ENCODE measurements around the gene LRSAM1.
"Not testable (repeated sequence)": the region's sequence is repeated elsewhere in the genome, so short reads cannot be mapped to it uniquely, and the experiment has no call there.

LRSAM1 gene

DNA sequence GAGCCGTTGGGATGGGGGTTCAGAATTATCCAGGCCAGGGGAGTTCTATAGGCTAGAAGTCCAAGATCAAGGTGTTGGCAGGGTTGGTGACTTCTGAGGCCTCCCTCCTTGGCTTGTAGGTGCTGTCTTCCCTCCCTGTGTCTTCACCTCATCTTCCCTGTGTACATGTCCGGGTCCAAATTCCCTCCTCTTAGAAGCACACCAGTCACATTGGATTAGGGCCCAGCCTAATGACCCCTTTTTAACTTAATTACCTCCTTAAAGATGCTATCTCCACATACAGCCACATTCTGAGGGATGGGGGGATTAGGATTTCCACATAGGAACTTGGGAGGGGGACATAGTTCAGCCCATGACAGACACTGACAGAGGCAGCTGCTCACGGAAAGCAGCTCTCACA is 12.1 kb downstream of the LRSAM1 start:
- DNase-seq: no peak

- DNase-seq: no peak
Measured at GRCh38 chr9:127463911-127464310, 12.6 kb downstream of the LRSAM1 start.

GRCh38 chr9:127466407-127466917 is 15.2 kb downstream of the LRSAM1 start:
- DNase-seq: not testable (repeated sequence)

GRCh38 chr9:127467621-127468020 is 16.3 kb downstream of the LRSAM1 start:
- no peak for DNase-seq

DNA sequence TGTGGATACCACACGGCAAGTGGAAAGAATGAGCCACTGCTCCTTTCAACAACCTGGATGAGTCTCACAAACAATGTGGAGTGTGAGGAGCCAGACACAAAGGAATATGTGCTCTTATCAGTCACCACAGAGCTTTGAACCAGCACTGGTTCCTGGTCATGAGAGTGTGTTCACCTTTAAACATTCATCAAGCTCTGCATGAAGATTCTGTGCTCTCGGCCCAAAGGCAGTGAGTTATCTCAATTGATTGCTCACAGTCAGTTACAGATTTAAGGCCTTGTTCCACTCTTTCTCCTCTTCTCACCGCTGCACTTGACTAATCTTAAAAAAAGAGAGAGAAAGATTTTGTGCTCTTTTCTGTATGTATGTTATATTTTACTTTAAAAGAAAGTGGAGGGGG is 19.4 kb downstream of the LRSAM1 start:
- no peak for DNase-seq

- DNase-seq: no peak
Measured at GRCh38 chr9:127473501-127473900, 22.2 kb downstream of the LRSAM1 start.

DNA sequence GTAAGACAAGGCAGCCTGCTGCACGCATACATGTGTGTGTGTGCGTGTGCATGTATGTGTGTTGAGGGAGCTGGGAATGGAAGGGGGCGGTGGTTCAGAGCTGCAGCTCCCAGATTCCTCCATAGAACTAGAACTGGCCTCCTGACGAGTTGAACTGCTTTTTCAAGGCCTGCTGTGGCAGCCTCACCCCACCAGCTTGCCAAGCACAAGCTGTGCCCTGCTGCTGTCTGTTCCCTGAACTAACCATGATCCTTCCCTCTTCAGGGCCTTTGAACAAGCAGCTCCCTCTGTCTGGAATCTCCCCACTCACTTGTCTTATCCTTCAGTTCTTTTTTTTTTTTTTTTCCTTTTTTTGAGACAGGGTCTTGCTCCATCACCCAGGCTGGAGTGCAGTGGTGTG is 22.6 kb downstream of the LRSAM1 start:
- no peak for DNase-seq

DNA sequence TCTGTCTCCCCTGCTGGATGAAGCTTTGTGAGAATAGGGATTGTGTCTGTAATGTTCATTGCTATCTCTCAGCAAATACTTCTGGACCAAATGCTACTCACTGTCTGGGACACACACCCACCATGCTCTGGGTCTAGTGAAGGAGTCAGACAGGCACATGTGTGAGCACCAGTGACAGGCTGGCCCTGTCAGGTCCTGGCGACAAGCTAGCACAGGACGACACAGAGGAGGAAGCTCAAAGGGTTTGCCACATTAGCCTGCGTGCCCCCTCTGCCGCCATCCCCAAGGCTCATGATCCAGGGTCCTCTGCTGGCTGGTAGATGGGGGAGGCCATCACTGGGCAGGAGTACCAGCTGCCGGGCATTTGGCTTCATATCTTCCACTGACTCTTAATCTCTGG is 23.3 kb downstream of the LRSAM1 start:
- DNase-seq: no peak

DNA sequence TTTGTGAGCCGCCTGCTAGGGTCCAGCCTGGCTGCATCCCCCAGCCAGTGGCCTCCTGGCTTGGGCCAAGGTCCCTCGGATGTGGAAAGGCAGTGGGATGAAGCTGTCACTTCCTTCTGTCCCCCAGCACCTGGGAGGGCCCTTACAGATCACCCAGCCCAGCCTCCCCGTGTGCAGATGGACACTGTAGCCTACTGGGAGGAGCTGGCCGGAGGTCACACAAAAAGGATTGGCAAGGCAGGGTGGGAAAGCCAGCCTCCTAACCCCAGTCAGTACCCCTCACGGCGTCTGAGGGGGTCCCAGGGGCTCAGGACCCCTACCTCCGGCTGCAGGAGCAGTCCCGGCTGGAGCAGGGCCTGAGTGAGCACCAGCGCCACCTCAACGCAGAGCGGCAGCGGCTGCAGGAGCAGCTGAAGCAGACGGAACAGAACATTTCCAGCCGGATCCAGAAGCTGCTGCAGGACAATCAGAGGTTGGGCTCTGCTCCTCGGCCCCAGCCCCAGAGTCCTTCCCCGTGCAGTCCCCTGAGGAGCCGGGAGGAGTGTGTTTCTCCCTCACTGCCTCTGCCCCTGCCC is 28.3 kb downstream of the LRSAM1 start:
- DNase-seq: no peak

GRCh38 chr9:127482662-127483061 is 31.4 kb downstream of the LRSAM1 start:
- no peak for DNase-seq

- no peak for DNase-seq
Measured at GRCh38 chr9:127485995-127486394, 34.7 kb downstream of the LRSAM1 start.

GRCh38 chr9:127488946-127489345 is 37.6 kb downstream of the LRSAM1 start:
- DNase-seq: no peak

DNA sequence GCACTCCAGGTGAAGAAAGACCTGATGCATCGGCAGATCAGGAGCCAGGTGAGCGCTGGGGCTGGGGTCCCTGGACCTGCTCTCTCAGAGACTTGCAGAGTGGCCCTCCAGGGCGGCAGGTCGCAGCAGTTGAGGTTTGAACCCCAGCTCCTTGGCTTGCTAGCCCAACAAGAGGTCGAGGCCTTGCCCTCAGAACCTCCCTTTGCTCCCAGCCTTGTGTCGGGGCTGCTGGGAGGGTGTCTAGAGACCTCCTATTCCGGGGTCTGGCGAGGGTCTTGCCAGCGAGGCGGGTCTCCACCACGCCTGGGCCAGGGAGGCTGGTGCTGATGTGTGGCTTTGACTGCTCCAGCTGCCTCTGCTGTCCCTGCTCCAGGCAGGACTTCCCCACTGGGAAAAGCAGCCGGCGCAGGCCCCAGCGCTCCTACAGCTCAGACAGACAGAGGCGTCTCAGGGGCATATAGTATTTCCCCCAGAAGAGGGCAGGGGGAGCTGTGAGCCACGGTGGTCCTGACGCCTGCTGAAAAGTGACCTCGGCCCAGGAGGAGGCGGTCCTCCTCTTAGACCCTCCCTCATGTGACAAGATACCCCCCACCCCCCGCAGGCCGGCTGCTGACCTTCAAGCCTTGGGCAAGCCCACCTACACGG is 38.3 kb downstream of the LRSAM1 start:
- no peak for DNase-seq

DNA sequence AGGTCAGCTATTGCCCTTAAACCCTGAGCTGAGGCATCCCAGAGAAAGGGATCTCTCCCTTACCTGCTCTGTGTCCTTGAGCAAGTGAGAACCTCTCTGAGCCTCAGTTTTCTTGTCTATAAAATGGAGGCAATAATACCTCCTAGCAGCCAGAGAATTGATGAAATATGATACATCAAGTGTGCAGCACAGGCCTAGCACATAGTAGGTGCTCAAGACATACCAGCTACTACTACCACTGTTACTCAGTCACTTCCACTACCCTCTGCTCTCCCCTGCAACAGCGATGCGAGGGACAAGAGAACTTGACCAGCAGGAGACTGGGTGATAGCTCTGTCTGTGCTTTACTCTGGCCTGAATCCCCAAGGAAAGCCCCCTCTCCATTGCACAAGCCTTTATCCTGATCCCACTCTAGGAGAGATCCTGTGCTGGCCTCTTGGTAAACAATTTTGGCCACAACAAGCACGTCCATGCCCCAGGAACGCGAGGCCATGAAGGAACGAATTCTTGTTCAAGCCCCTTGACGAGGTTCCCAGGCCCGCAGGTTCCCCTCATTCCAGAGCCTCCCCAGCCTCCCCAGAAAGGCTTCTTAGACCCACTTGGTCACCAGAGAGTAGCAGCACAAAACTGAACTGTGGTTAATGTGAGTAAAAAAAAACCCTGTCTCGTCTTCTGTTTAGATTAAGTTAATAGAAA is 39.4 kb downstream of the LRSAM1 start:
- DNase-seq: no peak

- no peak for DNase-seq
Measured at GRCh38 chr9:127491516-127491915, 40.2 kb downstream of the LRSAM1 start.

DNA sequence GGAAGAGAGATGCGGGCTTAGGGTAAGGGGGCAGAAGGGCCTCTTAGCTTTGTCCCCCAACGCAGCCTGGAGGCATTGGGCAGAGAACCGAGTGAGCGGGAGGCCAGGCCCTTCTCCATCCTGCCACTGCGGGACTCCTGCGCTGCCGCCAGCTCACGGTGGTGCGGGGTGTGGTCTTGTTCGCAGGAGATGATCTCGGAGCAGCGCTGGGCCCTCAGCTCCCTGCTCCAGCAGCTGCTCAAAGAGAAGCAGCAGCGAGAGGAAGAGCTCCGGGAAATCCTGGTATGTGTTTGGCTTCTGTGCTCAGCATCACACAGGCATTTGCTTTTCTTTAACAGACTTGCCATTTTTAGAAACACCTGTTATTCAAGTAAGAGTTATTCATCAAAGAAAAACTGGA is 41.3 kb downstream of the LRSAM1 start:
- DNase-seq: no peak

DNA sequence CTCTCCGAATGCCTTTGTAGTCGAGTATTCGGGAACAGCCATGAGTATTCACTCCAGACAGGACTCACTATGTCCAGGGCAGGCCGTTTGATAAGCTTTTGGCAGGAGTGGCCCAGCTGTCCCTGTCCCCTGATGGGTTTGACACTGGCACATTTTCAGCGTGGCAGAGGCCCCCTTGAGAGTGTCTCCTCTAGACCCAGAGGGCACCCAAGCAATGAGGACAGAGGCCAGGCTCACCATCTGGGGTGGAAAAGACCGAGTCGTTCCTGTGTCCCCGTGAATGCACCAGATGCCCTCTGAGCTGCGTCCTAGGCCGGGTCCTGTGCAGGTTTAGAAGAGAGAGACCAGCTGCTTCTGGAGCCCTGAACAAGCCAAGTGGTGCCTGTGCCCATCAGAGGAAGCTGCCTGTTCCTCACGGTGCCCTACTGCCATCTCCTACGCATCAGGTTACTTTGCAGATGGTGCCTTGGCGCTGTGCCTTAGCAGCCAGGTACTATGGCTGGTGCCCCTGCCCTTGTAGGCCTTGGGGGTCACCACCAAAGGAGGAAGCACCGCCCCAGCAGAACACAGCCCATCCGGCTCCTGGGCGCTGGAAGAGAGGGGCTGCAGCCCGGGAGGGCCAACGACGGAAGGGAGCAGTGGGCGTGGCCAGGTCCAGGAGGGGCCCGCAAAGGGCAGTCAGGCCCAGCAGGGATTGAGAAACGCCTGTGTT is 42.4 kb downstream of the LRSAM1 start:
- DNase-seq: no peak

GRCh38 chr9:127494304-127494702 is 43.0 kb downstream of the LRSAM1 start:
- no peak for DNase-seq

- no peak for DNase-seq
Measured at GRCh38 chr9:127495884-127496555, 44.7 kb downstream of the LRSAM1 start.

GRCh38 chr9:127496974-127497373 is 45.7 kb downstream of the LRSAM1 start:
- no peak for DNase-seq

GRCh38 chr9:127497656-127498290 is 46.5 kb downstream of the LRSAM1 start:
- no peak for DNase-seq

DNA sequence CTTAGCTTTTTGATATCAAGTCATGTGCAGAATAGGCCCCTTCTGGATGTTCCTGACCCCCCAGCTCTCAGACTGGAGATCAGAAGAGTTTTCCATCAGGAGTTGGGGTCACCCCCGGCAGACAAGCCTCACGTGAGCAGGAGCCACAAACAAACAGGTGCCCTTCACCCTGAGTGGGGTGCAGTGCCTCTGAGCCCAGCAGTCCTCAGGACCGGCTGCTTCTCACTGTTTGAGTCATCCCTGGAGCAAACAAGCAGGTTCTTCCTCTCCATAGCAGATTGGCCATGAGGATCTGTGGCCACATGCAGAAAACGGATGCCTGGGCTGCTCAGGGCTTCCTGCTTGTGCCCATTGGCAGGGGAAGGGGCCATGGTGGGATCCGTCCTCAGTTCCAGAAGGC is 47.0 kb downstream of the LRSAM1 start:
- DNase-seq: no peak

DNA sequence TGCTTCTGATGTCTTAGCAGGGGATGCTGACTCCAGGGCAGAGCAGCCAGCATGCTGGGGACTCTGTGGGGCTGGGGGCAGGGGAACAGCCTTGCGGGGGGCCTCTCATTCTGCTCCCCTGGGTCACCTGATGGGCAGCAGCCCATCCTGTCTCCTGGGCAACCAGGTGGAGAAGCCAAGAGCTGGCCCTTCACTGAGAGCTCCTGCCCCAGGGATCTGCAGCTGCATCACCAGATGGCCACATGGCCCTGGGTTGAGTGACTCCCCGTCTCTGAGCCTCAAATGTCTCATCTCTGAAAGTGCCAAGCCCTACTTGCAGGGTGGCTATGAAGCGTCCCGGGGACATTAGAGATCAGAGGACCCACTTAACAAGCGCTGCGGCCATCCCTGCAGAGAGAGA is 49.1 kb downstream of the LRSAM1 start:
- no peak for DNase-seq
